HEK293 (cell line): ENCODE data around the gene SNX33.

Source experiments
- TF ChIP-seq, protein P1 (sequence below): fragments of 450-650 bp; formaldehyde crosslinking; conservative IDR thresholded peaks from 2 replicates; pipeline ENCODE4 v1.5.1; 2016; ENCODE audit warnings: low read depth, missing biosample characterization, missing genetic modification characterization
- TF ChIP-seq, protein P2 (sequence below): fragments of 450-650 bp; formaldehyde crosslinking; IDR thresholded peaks from 2 replicates; pipeline ENCODE4 v1.5.1; 2016; ENCODE audit warnings: missing biosample characterization, missing genetic modification characterization
- TF ChIP-seq, protein P3 (sequence below): fragments of 450-650 bp; formaldehyde crosslinking; IDR thresholded peaks from 2 replicates; pipeline ENCODE4 v1.5.1; 2016; ENCODE audit warnings: missing biosample characterization, missing genetic modification characterization

DNA sequence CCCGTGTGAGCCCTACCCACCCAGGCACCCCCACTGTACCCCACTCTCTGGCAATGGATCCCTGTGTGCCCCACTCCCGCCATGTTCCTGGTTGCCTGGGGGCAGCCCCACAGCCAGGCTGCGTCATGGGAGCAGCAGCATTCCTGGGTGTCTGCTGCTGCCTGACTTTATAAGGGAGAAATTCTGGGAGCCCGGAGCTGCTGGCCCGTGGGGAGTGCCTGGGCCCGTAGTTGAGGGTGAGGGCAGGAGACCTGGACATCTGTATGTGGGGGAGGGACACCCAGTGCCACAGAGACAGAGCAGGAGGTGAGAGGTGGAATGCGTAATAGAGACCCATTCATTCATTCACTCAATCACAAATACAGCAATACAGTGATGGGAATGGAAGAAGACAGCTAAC, 49.8 kb downstream of the SNX33 start:
- TF ChIP-seq, protein P1, sequence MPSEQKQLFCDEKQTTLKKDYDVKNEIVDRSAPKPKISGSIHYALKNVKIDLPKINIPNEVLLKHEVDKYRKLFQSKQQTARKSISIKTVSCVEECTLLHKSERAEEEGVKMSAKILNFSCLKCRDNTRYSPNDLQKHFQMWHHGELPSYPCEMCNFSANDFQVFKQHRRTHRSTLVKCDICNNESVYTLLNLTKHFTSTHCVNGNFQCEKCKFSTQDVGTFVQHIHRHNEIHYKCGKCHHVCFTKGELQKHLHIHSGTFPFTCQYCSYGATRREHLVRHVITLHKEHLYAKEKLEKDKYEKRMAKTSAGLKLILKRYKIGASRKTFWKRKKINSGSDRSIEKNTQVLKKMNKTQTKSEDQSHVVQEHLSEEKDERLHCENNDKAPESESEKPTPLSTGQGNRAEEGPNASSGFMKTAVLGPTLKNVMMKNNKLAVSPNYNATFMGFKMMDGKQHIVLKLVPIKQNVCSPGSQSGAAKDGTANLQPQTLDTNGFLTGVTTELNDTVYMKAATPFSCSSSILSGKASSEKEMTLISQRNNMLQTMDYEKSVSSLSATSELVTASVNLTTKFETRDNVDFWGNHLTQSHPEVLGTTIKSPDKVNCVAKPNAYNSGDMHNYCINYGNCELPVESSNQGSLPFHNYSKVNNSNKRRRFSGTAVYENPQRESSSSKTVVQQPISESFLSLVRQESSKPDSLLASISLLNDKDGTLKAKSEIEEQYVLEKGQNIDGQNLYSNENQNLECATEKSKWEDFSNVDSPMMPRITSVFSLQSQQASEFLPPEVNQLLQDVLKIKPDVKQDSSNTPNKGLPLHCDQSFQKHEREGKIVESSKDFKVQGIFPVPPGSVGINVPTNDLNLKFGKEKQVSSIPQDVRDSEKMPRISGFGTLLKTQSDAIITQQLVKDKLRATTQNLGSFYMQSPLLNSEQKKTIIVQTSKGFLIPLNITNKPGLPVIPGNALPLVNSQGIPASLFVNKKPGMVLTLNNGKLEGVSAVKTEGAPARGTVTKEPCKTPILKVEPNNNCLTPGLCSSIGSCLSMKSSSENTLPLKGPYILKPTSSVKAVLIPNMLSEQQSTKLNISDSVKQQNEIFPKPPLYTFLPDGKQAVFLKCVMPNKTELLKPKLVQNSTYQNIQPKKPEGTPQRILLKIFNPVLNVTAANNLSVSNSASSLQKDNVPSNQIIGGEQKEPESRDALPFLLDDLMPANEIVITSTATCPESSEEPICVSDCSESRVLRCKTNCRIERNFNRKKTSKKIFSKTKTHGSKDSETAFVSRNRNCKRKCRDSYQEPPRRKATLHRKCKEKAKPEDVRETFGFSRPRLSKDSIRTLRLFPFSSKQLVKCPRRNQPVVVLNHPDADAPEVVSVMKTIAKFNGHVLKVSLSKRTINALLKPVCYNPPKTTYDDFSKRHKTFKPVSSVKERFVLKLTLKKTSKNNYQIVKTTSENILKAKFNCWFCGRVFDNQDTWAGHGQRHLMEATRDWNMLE (tag by site-specific recombination), result no peak
- TF ChIP-seq, protein P2, sequence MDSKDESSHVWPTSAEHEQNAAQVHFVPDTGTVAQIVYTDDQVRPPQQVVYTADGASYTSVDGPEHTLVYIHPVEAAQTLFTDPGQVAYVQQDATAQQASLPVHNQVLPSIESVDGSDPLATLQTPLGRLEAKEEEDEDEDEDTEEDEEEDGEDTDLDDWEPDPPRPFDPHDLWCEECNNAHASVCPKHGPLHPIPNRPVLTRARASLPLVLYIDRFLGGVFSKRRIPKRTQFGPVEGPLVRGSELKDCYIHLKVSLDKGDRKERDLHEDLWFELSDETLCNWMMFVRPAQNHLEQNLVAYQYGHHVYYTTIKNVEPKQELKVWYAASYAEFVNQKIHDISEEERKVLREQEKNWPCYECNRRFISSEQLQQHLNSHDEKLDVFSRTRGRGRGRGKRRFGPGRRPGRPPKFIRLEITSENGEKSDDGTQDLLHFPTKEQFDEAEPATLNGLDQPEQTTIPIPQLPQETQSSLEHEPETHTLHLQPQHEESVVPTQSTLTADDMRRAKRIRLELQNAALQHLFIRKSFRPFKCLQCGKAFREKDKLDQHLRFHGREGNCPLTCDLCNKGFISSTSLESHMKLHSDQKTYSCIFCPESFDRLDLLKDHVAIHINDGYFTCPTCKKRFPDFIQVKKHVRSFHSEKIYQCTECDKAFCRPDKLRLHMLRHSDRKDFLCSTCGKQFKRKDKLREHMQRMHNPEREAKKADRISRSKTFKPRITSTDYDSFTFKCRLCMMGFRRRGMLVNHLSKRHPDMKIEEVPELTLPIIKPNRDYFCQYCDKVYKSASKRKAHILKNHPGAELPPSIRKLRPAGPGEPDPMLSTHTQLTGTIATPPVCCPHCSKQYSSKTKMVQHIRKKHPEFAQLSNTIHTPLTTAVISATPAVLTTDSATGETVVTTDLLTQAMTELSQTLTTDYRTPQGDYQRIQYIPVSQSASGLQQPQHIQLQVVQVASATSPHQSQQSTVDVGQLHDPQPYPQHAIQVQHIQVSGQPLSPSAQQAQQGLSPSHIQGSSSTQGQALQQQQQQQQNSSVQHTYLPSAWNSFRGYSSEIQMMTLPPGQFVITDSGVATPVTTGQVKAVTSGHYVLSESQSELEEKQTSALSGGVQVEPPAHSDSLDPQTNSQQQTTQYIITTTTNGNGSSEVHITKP (tag by site-specific recombination), result no peak
- TF ChIP-seq, protein P3, sequence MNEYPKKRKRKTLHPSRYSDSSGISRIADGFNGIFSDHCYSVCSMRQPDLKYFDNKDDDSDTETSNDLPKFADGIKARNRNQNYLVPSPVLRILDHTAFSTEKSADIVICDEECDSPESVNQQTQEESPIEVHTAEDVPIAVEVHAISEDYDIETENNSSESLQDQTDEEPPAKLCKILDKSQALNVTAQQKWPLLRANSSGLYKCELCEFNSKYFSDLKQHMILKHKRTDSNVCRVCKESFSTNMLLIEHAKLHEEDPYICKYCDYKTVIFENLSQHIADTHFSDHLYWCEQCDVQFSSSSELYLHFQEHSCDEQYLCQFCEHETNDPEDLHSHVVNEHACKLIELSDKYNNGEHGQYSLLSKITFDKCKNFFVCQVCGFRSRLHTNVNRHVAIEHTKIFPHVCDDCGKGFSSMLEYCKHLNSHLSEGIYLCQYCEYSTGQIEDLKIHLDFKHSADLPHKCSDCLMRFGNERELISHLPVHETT, result no peak
